ENCODE results near the gene BTG2.

The BTG2 gene

DNA sequence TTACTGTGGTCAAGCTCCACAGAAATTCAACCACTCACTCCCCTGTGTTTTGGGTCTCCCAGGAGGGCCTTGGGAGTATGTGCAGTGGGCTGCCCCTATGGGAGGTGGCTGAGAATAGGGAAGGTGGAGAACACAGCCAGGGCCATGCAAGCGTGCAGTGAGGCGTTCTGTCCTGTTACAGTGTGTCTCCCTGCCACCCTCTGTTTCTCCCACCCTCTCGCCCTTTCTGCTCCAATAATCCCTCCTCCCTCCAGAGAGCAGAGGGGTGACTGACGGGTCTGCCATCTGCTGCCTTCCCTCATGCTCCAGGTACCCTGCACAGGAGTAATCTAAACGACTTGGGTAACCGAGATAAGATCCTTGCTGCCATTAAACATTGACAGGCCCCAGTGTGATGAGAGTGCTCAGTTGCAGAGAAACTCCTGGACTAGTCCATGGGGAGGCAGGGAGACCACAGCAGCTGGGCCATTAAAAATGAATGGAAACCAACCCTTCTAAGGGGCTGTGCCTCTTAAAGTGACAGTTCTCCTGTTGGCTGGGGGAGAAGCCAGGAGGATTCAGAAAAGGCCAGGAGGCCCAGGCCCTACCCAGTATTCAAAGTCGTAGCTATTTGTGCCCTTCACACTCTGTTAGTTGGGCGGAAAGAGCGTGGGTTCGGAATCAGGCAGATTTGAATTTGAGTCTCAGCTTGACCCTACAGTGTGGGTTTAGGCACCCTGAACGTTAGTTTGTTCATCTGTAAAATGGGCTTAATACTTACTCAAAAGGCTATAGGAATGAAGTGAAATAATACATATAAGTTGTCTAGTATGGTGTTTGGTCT, 22.4 kb upstream of the BTG2 start:
- peaks cover 0 to 6% of the 10 kb centered on the region in 2 donors for H3K36me3 Mint-ChIP-seq
- H3K9me3 Mint-ChIP-seq = peaks cover 0 to 2% of the 10 kb centered on the region in 2 donors
- H3K4me3 Mint-ChIP-seq = peak overlapping the region; percentile 67 to 71
- H3K27me3 Mint-ChIP-seq = no peaks in the 10 kb centered on the region
- DNase-seq (peak; percentile 47), ATAC-seq (replicated peaks) (peak; percentile 38 to 45)
- peaks cover 65 to 79% of the 10 kb centered on the region in 2 donors for H3K4me1 Mint-ChIP-seq
- H3K27ac Mint-ChIP-seq = peak overlapping the region; percentile 95

DNA sequence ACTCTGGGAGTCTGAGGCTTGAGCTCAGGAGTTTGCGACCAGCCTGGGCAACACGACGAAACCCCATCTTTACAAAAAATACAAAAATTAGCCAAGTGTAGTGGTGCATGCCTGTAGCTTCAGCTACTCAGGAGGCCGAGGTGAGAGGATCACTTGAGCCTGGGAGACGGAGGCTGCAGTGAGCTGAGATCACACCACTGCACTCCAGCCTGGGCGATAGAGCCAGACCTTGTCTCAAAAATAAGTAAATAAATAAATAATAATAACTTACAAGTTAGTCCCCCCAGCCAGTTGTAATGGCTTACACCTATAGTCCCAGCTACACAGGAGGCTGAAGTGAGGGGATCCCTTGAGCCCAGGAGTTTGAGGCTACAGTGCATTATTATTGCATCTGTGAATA, 21.7 kb upstream of the BTG2 start:
- peaks cover 0 to 4% of the 10 kb centered on the region in 2 donors for H3K9me3 Mint-ChIP-seq
- H3K36me3 Mint-ChIP-seq = peaks cover 0 to 9% of the 10 kb centered on the region in 2 donors
- no peak overlapping the region for H3K4me3 Mint-ChIP-seq
- H3K27ac Mint-ChIP-seq = peak overlapping the region; percentile 95
- ATAC-seq (replicated peaks) (no peak), DNase-seq (no peak)
- peaks cover 65 to 79% of the 10 kb centered on the region in 2 donors for H3K4me1 Mint-ChIP-seq
- no peaks in the 10 kb centered on the region for H3K27me3 Mint-ChIP-seq

DNA sequence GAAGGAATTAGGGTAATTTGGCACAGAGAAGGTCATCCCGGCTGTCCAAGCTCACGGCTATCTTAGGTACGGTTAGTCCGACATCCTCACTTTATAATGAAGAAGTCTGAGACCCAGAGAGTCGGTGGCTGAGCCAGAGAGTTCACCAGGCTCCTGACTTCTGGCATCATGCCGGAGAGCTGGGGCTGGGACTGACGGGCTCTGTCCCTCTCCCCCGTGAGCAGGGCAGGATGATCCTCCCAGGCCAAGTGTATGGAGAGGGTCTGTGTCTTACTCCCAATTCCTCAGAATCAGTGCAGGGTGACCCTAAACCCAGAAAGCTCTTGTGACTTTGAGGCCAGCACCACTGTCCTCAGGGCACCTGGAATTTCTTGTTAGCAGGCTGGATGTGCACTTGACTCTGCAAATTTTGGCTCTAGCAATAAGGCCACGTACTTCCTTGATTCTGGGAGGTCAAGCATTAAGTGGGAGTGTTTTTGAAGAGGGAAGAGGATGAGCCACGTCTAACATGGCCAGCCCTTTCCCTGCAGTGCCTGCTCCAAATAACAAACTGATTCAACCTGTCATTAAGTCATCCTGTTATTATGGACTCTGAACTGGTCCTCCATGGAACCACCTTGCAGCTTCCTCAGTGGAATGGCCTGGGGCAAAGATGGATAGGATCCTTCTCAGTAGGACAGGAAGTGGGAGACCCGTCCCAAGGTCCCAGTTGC, 20.8 kb upstream of the BTG2 start:
- H3K9me3 Mint-ChIP-seq = peaks cover 0 to 4% of the 10 kb centered on the region in 2 donors
- peaks cover 0 to 12% of the 10 kb centered on the region in 2 donors for H3K36me3 Mint-ChIP-seq

DNA sequence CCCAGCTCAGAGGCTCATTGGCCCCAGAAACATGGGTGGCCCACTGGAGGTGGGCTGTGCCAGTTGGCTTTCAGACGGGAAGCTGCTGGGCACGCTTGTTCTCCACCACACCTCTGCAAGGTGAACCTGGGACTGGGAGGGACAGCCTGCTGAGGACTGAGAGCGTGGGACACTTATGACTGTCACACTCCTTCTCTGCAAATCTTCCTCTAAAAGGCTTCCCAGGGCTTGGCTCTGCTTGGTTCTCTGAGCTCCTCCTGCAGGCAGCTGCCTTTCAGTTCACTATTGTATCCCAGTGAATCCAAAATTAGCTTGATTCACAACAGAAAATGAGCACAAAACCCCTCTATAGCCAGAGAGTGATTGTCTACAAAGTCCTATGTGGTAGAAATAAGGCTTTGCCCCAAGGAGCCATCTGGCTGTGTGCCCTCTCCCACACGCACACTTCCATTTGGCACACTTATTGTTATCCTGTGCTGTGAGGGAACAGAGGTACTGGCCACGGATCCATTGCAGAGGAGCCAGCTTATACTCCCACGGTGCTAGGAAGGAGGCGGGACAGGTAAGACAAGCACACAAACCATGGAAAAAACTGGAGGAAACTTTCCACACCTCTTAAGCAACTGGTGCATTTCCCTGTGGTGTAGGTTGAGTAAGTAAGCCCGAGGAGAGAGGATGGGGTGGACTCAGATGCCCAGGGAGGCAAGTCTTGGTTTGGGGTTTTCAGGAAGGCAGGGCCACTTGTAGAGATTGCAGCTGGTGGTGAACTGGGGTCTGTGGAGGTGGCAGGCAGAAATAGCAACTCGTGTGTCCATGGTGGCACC, 18.9 kb upstream of the BTG2 start:
- H3K9me3 Mint-ChIP-seq = peaks cover 0 to 4% of the 10 kb centered on the region in 2 donors
- no peaks in the 10 kb centered on the region for H3K27me3 Mint-ChIP-seq
- H3K4me1 Mint-ChIP-seq = peaks cover 75 to 90% of the 10 kb centered on the region in 2 donors
- H3K36me3 Mint-ChIP-seq = peaks cover 0 to 12% of the 10 kb centered on the region in 2 donors
- DNase-seq (no peak), ATAC-seq (replicated peaks) (no peak)
- H3K27ac Mint-ChIP-seq = peak overlapping the region; percentile 100
- H3K4me3 Mint-ChIP-seq = peak overlapping the region; percentile 77 to 79

More for the DNA sequence above, 20.8 kb upstream of the BTG2 start:
- no peak for DNase-seq
- peaks cover 68 to 82% of the 10 kb centered on the region in 2 donors for H3K4me1 Mint-ChIP-seq
- H3K27ac Mint-ChIP-seq = peak overlapping the region; percentile 88
- ATAC-seq (replicated peaks) = no peak
- no peaks in the 10 kb centered on the region for H3K27me3 Mint-ChIP-seq
- no peak overlapping the region for H3K4me3 Mint-ChIP-seq

DNA sequence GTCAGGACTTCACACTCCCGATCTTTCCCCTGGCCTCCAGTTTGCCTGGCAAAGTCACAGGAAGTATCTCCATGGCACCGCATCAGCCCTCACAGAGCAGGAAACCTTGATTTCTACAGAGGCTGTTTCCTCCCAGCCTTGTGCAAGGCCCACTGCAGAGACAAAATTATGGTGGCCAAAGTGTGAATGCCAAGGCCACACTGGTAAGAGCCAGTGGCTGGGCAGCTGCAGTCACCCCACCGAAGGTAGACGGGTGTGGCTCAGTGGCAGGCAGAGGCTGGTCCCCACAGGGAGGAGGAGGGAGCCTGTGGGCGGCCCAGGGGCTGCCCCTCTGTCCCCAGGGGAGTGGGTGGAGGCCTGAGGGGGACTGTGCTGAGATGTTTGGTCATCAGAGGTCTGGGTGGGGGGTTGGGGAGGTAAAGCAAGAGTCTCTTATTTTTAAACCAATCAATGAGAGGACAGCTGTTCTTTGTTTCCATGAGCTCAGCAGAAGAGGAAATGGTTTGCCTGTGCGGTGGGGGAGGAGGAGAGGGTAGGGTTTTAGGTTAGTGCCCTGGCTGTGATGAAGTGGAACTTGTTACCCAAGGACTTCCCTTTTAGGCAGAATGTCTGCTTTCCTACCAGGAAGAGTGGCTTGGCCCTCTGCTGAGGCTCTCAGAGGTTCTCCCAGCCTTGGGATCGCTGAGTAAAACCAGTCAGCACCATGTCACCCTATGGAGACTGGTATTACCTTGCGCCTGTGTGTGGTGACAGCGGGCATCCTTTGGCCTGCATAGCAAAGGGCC, 18.0 kb upstream of the BTG2 start:
- H3K4me1 Mint-ChIP-seq = peaks cover 78 to 92% of the 10 kb centered on the region in 2 donors
- ATAC-seq (replicated peaks) = peak; percentile 51 to 59

DNA sequence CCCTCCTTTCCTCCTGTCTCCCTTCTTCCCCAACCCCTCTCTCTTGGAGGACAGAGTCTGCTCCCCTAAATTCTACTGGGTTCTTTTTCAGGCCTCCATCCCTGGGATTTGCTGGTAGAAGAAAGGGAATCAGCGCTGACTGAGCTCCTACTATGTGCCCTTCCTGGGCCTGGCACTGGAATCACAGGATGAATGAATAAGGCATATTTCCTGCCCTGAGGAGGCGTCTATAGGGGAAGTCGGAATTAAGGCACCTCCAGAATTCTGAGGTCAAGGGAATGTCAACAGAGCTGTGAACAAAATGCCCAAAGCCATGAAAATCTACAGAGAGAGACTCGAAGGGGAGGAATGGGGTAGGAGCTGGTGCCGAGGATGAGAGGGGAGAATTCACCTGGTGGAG, 17.4 kb upstream of the BTG2 start:
- H3K27ac Mint-ChIP-seq = peak overlapping the region; percentile 100
- peaks cover 0 to 19% of the 10 kb centered on the region in 2 donors for H3K36me3 Mint-ChIP-seq
- peaks cover 75 to 90% of the 10 kb centered on the region in 2 donors for H3K4me1 Mint-ChIP-seq
- no peaks in the 10 kb centered on the region for H3K27me3 Mint-ChIP-seq
- peaks cover 5 to 9% of the 10 kb centered on the region in 2 donors for H3K9me3 Mint-ChIP-seq
- DNase-seq = no peak
- H3K4me3 Mint-ChIP-seq = peak overlapping the region; percentile 77 to 79
- ATAC-seq (replicated peaks) = no peak

More for the DNA sequence above, 18.0 kb upstream of the BTG2 start:
- Mint-ChIP-seq H3K9me3 (peaks cover 5 to 9% of the 10 kb centered on the region in 2 donors), H3K27me3 (no peaks in the 10 kb centered on the region), H3K36me3 (peaks cover 0 to 19% of the 10 kb centered on the region in 2 donors), H3K4me3 (peak overlapping the region; percentile 77 to 79), H3K27ac (peak overlapping the region; percentile 100)
- DNase-seq = peak; percentile 98

DNA sequence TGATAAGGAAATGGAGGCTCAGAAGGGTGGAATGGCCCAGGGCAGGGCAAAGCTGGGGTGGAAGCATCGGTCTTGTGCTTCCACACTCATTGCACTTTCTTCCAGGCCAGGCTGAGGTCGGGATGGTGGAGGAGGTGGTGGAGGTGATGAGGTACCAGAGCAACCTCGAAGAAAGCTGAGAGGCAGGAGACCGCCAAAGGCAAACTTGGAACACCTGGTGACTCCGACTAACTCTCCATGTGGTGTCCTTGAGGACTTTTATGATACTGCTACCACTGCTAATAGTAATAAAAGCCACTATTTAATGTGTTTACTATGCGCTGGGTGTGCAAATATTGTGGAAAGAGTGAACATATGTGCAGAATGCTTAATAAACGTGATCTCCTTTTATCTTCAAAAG, 16.9 kb upstream of the BTG2 start:
- H3K36me3 Mint-ChIP-seq = peaks cover 0 to 15% of the 10 kb centered on the region in 2 donors
- peak overlapping the region; percentile 79 to 84 for H3K4me3 Mint-ChIP-seq
- H3K27ac Mint-ChIP-seq = peak overlapping the region; percentile 100
- DNase-seq (no peak), ATAC-seq (replicated peaks) (no peak)
- peaks cover 5 to 9% of the 10 kb centered on the region in 2 donors for H3K9me3 Mint-ChIP-seq
- no peaks in the 10 kb centered on the region for H3K27me3 Mint-ChIP-seq
- H3K4me1 Mint-ChIP-seq = peaks cover 74 to 89% of the 10 kb centered on the region in 2 donors

DNA sequence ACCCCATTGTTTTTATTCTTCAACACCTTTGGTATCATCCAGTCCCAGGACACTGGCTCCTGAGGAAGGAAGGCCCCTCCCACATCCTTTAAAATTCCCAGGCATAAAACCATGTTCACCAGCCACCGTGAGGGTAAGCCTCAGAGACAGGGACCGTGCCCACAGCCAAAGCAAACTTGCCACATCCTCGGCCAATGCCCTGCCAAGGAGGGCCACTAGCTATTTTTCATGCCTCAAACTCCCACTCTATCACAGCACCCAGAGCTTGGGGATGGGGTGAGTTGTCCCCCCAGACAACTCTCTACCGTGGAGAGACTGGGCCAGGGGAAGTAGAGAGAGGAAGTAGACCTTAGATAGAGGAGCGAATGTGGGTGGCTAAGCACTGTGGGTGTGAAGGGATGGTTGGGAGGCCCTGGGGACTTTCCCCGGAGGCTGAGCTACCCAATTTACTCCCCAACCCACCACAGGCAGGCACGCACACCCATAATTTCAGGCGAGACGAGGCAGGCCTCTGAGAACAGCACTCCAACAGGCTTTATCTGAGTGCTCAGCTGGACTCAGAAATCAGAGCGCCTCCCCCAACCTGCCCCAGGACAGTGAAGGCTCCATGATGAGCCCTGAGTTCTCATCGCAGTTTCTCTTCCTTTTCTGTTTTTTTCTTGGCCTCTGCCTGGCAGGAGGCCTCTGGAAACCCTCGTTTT, 15.9 kb upstream of the BTG2 start:
- peak; percentile 73 to 75 for ATAC-seq (replicated peaks)
- Mint-ChIP-seq H3K4me3 (peak overlapping the region; percentile 79 to 84), H3K4me1 (peaks cover 70 to 82% of the 10 kb centered on the region in 2 donors), H3K9me3 (peaks cover 5 to 9% of the 10 kb centered on the region in 2 donors), H3K36me3 (peaks cover 0 to 15% of the 10 kb centered on the region in 2 donors), H3K27ac (peak overlapping the region; percentile 100), H3K27me3 (no peaks in the 10 kb centered on the region)
- DNase-seq = peak; percentile 97

DNA sequence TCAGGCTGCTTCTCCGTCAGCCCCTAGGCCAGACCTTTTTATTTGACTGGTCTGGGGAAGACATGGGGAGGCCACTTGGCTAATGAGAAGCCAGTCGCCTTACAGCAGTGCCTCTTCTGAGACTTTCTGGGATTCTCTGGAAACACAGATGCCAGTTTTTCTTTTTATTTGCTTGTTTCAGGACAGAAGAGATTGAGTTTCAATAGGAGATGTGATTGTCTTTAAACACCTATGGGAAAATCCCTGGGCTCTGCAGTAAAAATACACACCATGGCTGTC, 15.4 kb upstream of the BTG2 start:
- peaks cover 5 to 9% of the 10 kb centered on the region in 2 donors for H3K9me3 Mint-ChIP-seq
- no peaks in the 10 kb centered on the region for H3K27me3 Mint-ChIP-seq
- no peak for DNase-seq
- peaks cover 0 to 15% of the 10 kb centered on the region in 2 donors for H3K36me3 Mint-ChIP-seq
- ATAC-seq (replicated peaks) = no peak
- H3K4me1 Mint-ChIP-seq = peaks cover 69 to 82% of the 10 kb centered on the region in 2 donors
- peak overlapping the region; percentile 79 to 84 for H3K4me3 Mint-ChIP-seq
- H3K27ac Mint-ChIP-seq = peak overlapping the region; percentile 100

DNA sequence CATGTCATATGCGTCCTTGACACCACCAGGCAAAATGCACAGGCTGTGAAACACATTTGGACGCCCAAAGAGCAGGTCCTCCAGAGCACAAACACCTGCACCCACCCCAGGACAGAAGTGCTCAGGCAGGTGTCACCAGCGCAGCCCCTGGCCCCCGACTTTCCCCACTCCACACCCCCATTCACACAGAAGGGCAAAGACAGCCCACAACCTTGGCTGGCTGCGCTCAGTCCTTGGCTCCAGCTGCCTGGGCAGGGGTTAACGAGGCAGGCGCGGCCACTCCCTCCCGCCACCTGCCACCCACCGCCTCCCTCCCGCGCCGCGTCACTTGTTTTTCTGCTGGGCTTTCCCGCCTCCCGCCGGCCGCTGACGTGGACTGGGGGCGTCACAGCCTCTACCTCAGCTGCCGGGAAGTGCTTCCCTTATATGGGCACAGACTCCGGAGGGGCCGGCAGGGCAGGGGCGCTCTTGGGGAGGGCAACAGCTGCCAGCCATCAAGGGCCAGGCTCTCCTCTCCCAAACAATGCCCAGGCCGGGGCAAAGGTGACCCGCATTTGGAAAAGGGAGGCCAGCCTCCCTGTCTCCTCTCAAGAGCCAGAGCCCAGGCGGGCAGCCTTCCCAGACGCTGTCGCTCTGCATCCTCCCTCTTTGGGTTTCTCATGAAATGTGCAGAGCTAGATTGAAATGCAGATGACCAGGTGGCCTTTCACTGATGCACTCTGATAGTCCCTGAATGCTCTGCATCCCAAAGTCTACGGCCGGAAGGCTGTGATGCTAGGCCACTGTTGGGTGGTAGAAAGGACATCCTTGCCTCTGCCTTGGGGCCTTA, 14.8 kb upstream of the BTG2 start:
- ATAC-seq (replicated peaks) = peak; percentile 57 to 60
- Mint-ChIP-seq H3K27ac (peak overlapping the region; percentile 100), H3K9me3 (peaks cover 5 to 9% of the 10 kb centered on the region in 2 donors), H3K4me1 (peaks cover 74 to 85% of the 10 kb centered on the region in 2 donors), H3K36me3 (peaks cover 0 to 15% of the 10 kb centered on the region in 2 donors), H3K27me3 (no peaks in the 10 kb centered on the region), H3K4me3 (peak overlapping the region; percentile 79 to 84)
- DNase-seq = peak; percentile 96

DNA sequence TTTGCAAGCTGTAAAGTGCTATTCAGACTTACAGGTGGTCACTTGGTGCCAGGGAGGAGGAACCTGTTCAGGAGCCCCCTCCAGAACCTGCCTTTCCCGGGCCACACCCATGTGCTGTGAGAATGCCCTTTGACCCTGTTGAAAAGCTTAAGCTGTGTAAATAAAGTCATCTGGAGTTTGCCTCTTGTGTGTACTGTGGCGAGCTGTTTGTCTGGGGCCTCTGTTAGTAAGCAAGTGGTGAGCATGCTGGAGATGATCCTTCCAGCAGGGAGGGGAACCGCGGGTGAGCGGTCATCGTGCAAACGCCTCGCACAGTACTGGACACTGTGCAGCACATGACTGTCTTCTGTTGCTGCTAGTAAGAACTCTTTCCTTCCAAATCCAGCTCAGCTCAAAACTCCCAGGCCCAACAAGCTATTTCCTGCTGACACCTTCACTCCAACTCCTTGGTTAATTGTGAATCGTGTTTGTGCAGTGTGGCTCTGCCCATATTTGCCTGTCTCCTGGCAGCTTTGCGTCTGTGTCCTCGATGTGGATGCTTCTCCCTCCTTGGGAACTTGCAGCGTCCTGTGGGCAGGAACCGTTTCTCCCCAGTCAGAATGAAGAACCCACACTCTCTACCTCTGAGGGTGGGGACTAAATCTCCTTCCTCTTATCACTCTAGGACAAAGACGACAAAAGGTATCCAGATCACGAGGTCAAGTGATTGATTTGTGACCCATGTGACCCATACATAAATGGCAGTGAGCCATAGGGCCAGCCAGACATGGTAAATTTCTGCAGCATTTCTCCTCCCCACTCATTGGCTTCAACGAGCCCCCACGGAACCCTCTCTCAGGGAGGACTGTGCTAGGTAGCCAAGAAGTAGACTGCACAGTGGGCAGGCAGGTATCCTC, 13.9 kb upstream of the BTG2 start:
- peak overlapping the region; percentile 79 to 84 for H3K4me3 Mint-ChIP-seq
- DNase-seq (no peak), ATAC-seq (replicated peaks) (no peak)
- peaks cover 78 to 86% of the 10 kb centered on the region in 2 donors for H3K4me1 Mint-ChIP-seq
- H3K9me3 Mint-ChIP-seq = peaks cover 5 to 9% of the 10 kb centered on the region in 2 donors
- H3K27ac Mint-ChIP-seq = peak overlapping the region; percentile 100
- H3K36me3 Mint-ChIP-seq = peaks cover 0 to 17% of the 10 kb centered on the region in 2 donors
- no peaks in the 10 kb centered on the region for H3K27me3 Mint-ChIP-seq

Measured in stimulated activated naive B cell treated with anti-CD40 and anti-IgM and Interleukin-4, amounts not matched to agents 10 μg/mL and 1 μg/mL and 100 μg/mL, for 72 hours (primary cell).